ENCODE data around the gene ROBO1. TPM values are rescaled to one million over a fixed set of nuclear protein-coding genes. Genes with fewer than 3 reads are reported as not detected.

ROBO1 gene
- total and polyA plus RNA-seq, 2 of the 8 experiments (the other 6 are each of a cell fraction or from before 2014, with no cell fraction given) = 51.4 to 91.0 TPM

DNA sequence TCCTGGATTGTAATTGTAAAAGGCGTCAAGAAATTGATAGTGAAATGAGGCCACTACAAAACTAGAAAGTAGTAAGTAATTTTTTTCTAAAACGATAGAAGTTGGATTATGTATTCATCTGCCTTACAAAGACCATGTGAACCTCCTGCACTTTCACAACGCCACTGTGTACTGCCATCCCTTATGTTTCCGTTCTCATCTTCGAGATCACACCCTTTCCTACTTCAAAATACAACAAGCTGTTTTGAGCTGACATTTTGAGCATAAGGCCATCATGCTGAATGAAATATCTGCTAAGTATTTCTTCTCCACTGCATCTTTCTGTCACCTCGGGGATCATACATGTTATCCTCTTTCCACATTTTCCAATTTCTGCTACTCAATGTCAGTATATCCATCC lies 885.5 kb downstream of the ROBO1 start:
- H3K18ac ChIP-seq (ENCODE audit: extremely low read depth, low read length) = no peak overlapping the region
- FAIRE-seq (no peak), DNase-seq (ENCODE audit: low read depth in 1 of 2, low spot score in 2 of 2) (no peak)
- H2BK20ac ChIP-seq (ENCODE audit: low read length) = no peak overlapping the region
- no peak overlapping the region for H2AK5ac ChIP-seq (ENCODE audit: low read depth, low read length)
- no peak overlapping the region for H4K8ac ChIP-seq (ENCODE audit: extremely low read depth, insufficient read depth, low read length)
- no peak overlapping the region for H3K27ac ChIP-seq (ENCODE audit: low read depth, low read length)
- H3K56ac ChIP-seq (replicated peaks; ENCODE audit: insufficient read length, low read depth, low read length) = no peak overlapping the region
- CTCF ChIA-PET (ENCODE audit: partially characterized antibody) = no interaction called here
- H3K9ac ChIP-seq (replicated peaks in 1 of 4; ENCODE audit: extremely low read depth in 1 of 4, low read depth in 3 of 4, low read length in 3 of 4) = no peak overlapping the region
- peaks cover 0 to 32% of the 10 kb centered on the region in 2 experiments; a peak in 3 of 4 replicates for H3K79me2 ChIP-seq (ENCODE audit: control insufficient read depth in 1 of 2, insufficient read depth in 2 of 2, low read length in 2 of 2)
- H3K27me3 ChIP-seq (replicated peaks in 1 of 4; ENCODE audit: control insufficient read depth in 3 of 4, extremely low read depth in 1 of 4, insufficient read depth in 3 of 4, low read length in 3 of 4) = no peaks in the 10 kb centered on the region
- H3K23ac ChIP-seq (ENCODE audit: insufficient read length) = no peak overlapping the region
- H3K9me3 ChIP-seq (ENCODE audit: insufficient read depth in 2 of 2, low read depth in 1 of 2, low read length in 1 of 2) = no peaks in the 10 kb centered on the region
- no peaks in the 10 kb centered on the region for H3K79me1 ChIP-seq (ENCODE audit: low read depth, low read length)
- TF ChIP-seq NANOG (IDR thresholded peaks at IDR 0.05; ENCODE audit: insufficient read depth, low read depth, low read length, poor library complexity, severe bottlenecking) = no peak
- no peak for TF ChIP-seq HDAC2 (IDR thresholded peaks at IDR 0.05; ENCODE audit: borderline replicate concordance in 1 of 2, low read depth in 2 of 2, low read length in 2 of 2)
- no peak overlapping the region for H2BK15ac ChIP-seq (ENCODE audit: low read length)
- H2BK120ac ChIP-seq (replicated peaks; ENCODE audit: low read depth, low read length) = no peak overlapping the region
- H3K4me2 ChIP-seq (ENCODE audit: insufficient read depth in 1 of 2, low read depth in 2 of 2, low read length in 2 of 2) = no peak overlapping the region
- no peak overlapping the region for H3K14ac ChIP-seq (ENCODE audit: insufficient read length)
- peaks cover 0 to 13% (median 5%) of the 10 kb centered on the region in 4 experiments; a peak in 2 of 7 replicates for H3K4me1 ChIP-seq (replicated peaks in 1 of 4; ENCODE audit: control insufficient read depth in 3 of 4, insufficient read depth in 4 of 4, low read length in 3 of 4)
- POLR2A ChIA-PET (ENCODE audit: partially characterized antibody) = interaction anchor here (1.2 kb wide), 1 partner anchor 10 kb away, joined by 3 read pairs; no protein-coding TSS in a partner anchor
- no peak overlapping the region for H3K4me3 ChIP-seq (ENCODE audit: extremely low read depth in 1 of 4, insufficient read depth in 2 of 4, low read depth in 3 of 4, low read length in 4 of 4)
- no peak overlapping the region for H3K4ac ChIP-seq (replicated peaks; ENCODE audit: insufficient read length, low read depth, low read length)
- no peak overlapping the region for H4K91ac ChIP-seq (replicated peaks; ENCODE audit: insufficient read length, low read length)
- H2BK5ac ChIP-seq (ENCODE audit: low read depth, low read length) = no peak overlapping the region
- H3K36me3 ChIP-seq (ENCODE audit: control insufficient read depth in 2 of 4, insufficient read depth in 4 of 4, low read length in 3 of 4) = no peaks in the 10 kb centered on the region; a peak in 1 of 8 replicates
- no peak overlapping the region for H4K5ac ChIP-seq (ENCODE audit: insufficient read length, low read depth, low read length)
- H2AFZ ChIP-seq (ENCODE audit: low read length) = no peak overlapping the region
- WGBS, 2 experiments (ENCODE audit: extremely low coverage in 1 of 2, insufficient coverage in 1 of 2, insufficient read length in 1 of 2, insufficient replicate concordance in 2 of 2, low coverage in 1 of 2, low lambda C conversion rate in 2 of 2, missing lambda C conversion rate in 1 of 2) = 93% methylated on average over 6 of the region's 6 CpGs; no CpG with 5 or more reads in 1 of the 2 experiments
- no peak overlapping the region for H2BK12ac ChIP-seq (ENCODE audit: low read depth, low read length)
- no peaks in the 10 kb centered on the region for H3K23me2 ChIP-seq (ENCODE audit: low read depth, low read length)
- peaks cover 0 to 2% of the 10 kb centered on the region in 2 experiments for H4K20me1 ChIP-seq (replicated peaks in 1 of 2; ENCODE audit: control insufficient read depth in 1 of 2, insufficient read depth in 2 of 2, low read length in 2 of 2)
